ENCODE data around the gene ABI1.

DNA sequence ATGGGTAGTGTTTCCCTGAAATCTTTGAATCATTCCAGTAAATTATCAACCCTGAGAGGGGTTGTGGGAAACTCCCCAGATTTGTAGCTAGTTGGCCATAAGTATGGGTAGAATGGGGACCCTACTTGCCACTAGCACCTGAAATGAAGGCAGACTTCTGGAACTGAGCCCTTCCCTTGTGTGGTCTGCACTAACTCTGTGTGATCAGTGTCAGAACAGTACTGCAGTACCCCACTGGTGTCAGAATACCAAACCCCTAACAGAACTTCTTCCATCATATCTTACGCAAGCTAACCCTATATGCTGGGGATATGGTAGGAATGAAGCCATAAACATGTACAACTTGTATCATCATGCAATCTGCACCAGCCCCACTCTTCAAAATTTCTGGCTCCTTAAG is 50.8 kb downstream of the ABI1 start:
- TF ChIP-seq, protein P1, sequence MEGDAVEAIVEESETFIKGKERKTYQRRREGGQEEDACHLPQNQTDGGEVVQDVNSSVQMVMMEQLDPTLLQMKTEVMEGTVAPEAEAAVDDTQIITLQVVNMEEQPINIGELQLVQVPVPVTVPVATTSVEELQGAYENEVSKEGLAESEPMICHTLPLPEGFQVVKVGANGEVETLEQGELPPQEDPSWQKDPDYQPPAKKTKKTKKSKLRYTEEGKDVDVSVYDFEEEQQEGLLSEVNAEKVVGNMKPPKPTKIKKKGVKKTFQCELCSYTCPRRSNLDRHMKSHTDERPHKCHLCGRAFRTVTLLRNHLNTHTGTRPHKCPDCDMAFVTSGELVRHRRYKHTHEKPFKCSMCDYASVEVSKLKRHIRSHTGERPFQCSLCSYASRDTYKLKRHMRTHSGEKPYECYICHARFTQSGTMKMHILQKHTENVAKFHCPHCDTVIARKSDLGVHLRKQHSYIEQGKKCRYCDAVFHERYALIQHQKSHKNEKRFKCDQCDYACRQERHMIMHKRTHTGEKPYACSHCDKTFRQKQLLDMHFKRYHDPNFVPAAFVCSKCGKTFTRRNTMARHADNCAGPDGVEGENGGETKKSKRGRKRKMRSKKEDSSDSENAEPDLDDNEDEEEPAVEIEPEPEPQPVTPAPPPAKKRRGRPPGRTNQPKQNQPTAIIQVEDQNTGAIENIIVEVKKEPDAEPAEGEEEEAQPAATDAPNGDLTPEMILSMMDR (conservative IDR thresholded peaks at IDR 0.05; ENCODE audit: low read depth, low read length), result no peak
- TF ChIP-seq RAD21 (IDR thresholded peaks at IDR 0.05; ENCODE audit: low read length), result no peak
- no peak for TF ChIP-seq POLR2A (IDR thresholded peaks at IDR 0.05; ENCODE audit: low read depth, low read length)
